ENCODE data around the gene MKRN3.
"Not testable (repeated sequence)": the region's sequence is repeated elsewhere in the genome, so short reads cannot be mapped to it uniquely, and the experiment has no call there.

The MKRN3 gene

GRCh38 chr15:23594252-23594770, 28.8 kb downstream of the MKRN3 start:
- no peak for DNase-seq

- no peak for DNase-seq
These were observed 29.9 kb downstream of the MKRN3 start for GRCh38 chr15:23595368-23595767.

- DNase-seq: no peak
These were observed 31.3 kb downstream of the MKRN3 start for GRCh38 chr15:23596736-23597135.

- DNase-seq: not testable (repeated sequence)
These were observed 31.8 kb downstream of the MKRN3 start for GRCh38 chr15:23597278-23597677.

GRCh38 chr15:23599053-23599452, 33.6 kb downstream of the MKRN3 start:
- no peak for DNase-seq

GRCh38 chr15:23602124-23602523, 36.6 kb downstream of the MKRN3 start:
- no peak for DNase-seq

- no peak for DNase-seq
These were observed 40.8 kb downstream of the MKRN3 start for GRCh38 chr15:23606226-23606625.

GRCh38 chr15:23616536-23616935, 51.1 kb downstream of the MKRN3 start:
- DNase-seq: no peak
